Sigmoid colon (tissue), 4 donors: Measurements from ENCODE around the gene SH3BP5.
A peak's percentile ranks its signal among the peaks of the same experiment; 100 is the strongest.

Source experiments
- CTCF ChIP-seq, 4 experiments: fragments of 450-650 bp in 3 of 4; fragments of 200-600 bp in 1 of 4; IDR thresholded peaks; one replicate each; pipeline ENCODE4 v1.5.1; 2016 to 2019; ENCODE audit warnings: antibody characterized with exemption in 4 of 4, mild to moderate bottlenecking in 3 of 4, moderate library complexity in 2 of 4
- EP300 ChIP-seq, 4 donors: sonication (generic); formaldehyde crosslinking; IDR thresholded peaks; one replicate each; pipeline ENCODE4 v1.6.1; 2017; ENCODE audit warnings: antibody characterized with exemption in 4 of 4
- POLR2A ChIP-seq, 2 donors: fragments of 450-650 bp; IDR thresholded peaks; one replicate each; pipeline ENCODE4 v1.6.1; 2016; ENCODE audit warnings: antibody characterized with exemption in 2 of 2, mild to moderate bottlenecking in 2 of 2, moderate library complexity in 2 of 2
- POLR2AphosphoS5 ChIP-seq, 4 donors: sonication (generic); formaldehyde crosslinking; IDR thresholded peaks; one replicate each; pipeline ENCODE4 v1.6.1; 2017; ENCODE audit warnings: antibody characterized with exemption in 4 of 4

- TF ChIP-seq CTCF (IDR thresholded peaks at IDR 0.05) (no peak), POLR2AphosphoS5 (IDR thresholded peaks at IDR 0.05) (peak; percentile 52 to 66 (median 60)), POLR2A (IDR thresholded peaks at IDR 0.05) (no peak), EP300 (IDR thresholded peaks at IDR 0.05) (peak in 1 of 4 donors; percentile 32)
Observed at GRCh38 chr3:15330031-15330596, 2.3 kb downstream of the SH3BP5 start.
